Bronchial epithelial cell (primary cell): ENCODE data around the gene KCNAB2. TPM values are rescaled to one million over a fixed set of nuclear protein-coding genes. Genes with fewer than 3 reads are reported as not detected.
A peak's percentile ranks its signal among the peaks of the same experiment; 100 is the strongest.

Experiments used
- DNase-seq: peaks from one replicate; pipeline ENCODE4 v3.0.0-alpha.2; 2010; ENCODE audit warnings: low read depth
- FAIRE-seq: peaks from 2 replicates; lab custom pipeline; 2011; peaks lifted over from hg19 to GRCh38; lab: Jason Lieb, UNC
- H3K27me3 ChIP-seq: 2 replicates; pipeline ENCODE4 v1.5.1; 2011; ENCODE audit warnings: low read length; ENCODE audit not compliant: control insufficient read depth, insufficient read depth
- H3K36me3 ChIP-seq: 2 replicates; pipeline ENCODE4 v1.5.1; 2011; ENCODE audit warnings: low read length; ENCODE audit not compliant: control insufficient read depth, insufficient read depth
- H3K4me3 ChIP-seq: 2 replicates; pipeline ENCODE4 v1.5.1; 2011; ENCODE audit warnings: mild to moderate bottlenecking, low read depth, low read length, control low read depth
- total RNA-seq: library from RNA; depleted of rRNA; stranded (reverse); fragments of >200 nt; gene quantifications from 2 replicates; pipeline ENCODE4 v1.2.1, GENCODE V29; 2014
- TF ChIP-seq, protein P1 (sequence below): IDR thresholded peaks from 2 replicates; pipeline ENCODE4 v1.5.1; 2011; ENCODE audit warnings: mild to moderate bottlenecking, moderate library complexity, low read length, control low read depth, inconsistent platforms; ENCODE audit not compliant: insufficient read depth, severe bottlenecking

KCNAB2 gene
- total RNA-seq, 1 donor from 2014 or later, result 1.8 TPM

- FAIRE-seq (no peak), DNase-seq (peak; percentile 36)
- no peaks in the 10 kb centered on the region for H3K36me3 ChIP-seq
- no peaks in the 10 kb centered on the region for H3K27me3 ChIP-seq
- H3K4me3 ChIP-seq, result peak overlapping the region; percentile 21
- TF ChIP-seq, protein P1, sequence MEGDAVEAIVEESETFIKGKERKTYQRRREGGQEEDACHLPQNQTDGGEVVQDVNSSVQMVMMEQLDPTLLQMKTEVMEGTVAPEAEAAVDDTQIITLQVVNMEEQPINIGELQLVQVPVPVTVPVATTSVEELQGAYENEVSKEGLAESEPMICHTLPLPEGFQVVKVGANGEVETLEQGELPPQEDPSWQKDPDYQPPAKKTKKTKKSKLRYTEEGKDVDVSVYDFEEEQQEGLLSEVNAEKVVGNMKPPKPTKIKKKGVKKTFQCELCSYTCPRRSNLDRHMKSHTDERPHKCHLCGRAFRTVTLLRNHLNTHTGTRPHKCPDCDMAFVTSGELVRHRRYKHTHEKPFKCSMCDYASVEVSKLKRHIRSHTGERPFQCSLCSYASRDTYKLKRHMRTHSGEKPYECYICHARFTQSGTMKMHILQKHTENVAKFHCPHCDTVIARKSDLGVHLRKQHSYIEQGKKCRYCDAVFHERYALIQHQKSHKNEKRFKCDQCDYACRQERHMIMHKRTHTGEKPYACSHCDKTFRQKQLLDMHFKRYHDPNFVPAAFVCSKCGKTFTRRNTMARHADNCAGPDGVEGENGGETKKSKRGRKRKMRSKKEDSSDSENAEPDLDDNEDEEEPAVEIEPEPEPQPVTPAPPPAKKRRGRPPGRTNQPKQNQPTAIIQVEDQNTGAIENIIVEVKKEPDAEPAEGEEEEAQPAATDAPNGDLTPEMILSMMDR, result no peak
Observed at GRCh38 chr1:6026095-6026809, 19.4 kb upstream of the KCNAB2 start.

- no peak for DNase-seq
- TF ChIP-seq, protein P1, result no peak
- Histone ChIP-seq H3K4me3 (no peak overlapping the region), H3K27me3 (no peaks in the 10 kb centered on the region), H3K36me3 (no peaks in the 10 kb centered on the region)
- FAIRE-seq, result no peak
Observed at GRCh38 chr1:6027591-6027990, 18.1 kb upstream of the KCNAB2 start.

DNA sequence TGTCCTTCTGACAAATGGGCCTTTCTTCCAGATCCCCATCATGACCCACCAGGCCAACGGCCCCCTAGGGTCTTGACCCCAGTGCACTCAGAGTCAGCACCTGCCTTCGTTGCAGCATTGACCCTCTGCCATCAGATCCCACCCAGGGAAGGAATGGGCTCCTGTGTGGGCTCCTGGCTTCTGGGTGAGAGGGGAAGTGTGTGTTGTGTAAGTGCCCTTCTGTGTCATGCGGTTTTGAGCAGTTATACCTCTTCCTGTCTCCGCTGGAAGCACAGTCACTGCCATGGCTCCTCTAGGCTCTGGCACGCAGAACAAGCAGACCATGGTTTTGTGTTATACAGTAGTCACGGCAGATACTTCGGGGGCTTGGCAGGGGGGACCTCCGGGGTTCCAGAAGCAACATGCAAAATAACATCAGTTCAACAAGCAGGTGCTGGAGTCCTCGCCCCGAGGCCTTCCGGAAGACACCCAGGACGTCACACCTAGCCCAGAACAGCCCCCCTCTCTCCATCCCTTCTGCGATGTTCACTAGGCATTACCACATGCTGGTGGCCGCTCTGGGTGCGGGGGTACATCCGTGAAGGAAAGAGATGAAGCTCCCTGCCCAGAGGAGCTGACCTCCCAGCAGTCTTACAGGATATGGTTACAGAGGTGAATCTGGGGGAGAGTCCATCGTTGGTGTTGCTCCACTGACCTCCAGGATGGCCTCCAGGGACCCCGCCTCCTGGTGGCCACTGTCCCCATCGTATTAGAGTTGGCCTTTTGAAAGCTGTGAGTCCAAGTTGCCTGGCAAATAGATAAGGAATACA is 17.4 kb upstream of the KCNAB2 start:
- no peak overlapping the region for H3K4me3 ChIP-seq
- no peak for FAIRE-seq
- TF ChIP-seq, protein P1, result no peak

GRCh38 chr1:6029351-6029750 is 16.3 kb upstream of the KCNAB2 start:
- DNase-seq (no peak), FAIRE-seq (no peak)
- H3K4me3 ChIP-seq, result no peak overlapping the region
- H3K36me3 ChIP-seq, result no peaks in the 10 kb centered on the region
- TF ChIP-seq, protein P1, result no peak
- peaks cover 2% of the 10 kb centered on the region for H3K27me3 ChIP-seq

More for the DNA sequence above, 17.4 kb upstream of the KCNAB2 start:
- Histone ChIP-seq H3K27me3 (no peaks in the 10 kb centered on the region), H3K36me3 (no peaks in the 10 kb centered on the region)
- DNase-seq, result peak; percentile 6

GRCh38 chr1:6030132-6030531 is 15.6 kb upstream of the KCNAB2 start:
- TF ChIP-seq, protein P1, result no peak
- no peaks in the 10 kb centered on the region for H3K36me3 ChIP-seq
- DNase-seq, result no peak
- peaks cover 2% of the 10 kb centered on the region for H3K27me3 ChIP-seq
- FAIRE-seq, result no peak
- H3K4me3 ChIP-seq, result no peak overlapping the region
